ENCODE results near the gene GPR148.

DNA sequence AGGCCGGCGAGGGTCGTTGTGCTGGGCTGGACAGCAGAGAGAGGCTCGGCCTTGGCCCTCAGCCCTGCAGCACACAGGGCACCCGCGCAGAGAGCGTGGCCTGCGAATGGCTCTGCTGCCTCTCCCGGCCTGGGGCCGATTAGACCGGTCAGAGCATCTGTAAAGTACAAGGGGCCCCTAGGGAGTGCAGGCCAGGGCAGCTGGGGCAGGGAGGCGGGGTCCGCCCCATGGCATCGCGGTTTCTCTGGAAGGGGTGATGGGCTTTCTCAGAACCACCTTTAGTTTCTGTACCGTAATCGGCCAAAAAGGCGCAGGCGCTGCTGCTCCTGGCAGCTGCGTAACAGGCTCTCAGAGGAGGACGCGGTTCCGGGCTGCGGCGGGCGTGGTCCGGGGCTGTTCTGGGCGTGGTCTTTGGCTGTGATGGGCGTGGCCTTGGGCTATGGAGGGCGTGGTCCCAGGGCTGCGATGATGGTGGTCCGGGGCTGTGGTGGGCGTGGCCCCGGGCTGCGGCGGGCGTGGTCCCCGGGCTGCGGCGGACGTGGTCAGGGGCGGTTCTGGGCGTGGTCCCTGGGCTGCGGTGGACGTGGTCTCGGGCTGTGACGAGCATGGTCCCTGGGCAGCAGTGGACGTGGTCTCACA is 1.5 kb upstream of the GPR148 start:
- TF ChIP-seq CEBPB (IDR thresholded peaks at IDR 0.05; ENCODE audit: low read depth, low read length) (no peak), RCOR1 (IDR thresholded peaks at IDR 0.05; ENCODE audit: insufficient replicate concordance, low read length) (no peak), MXI1 (IDR thresholded peaks at IDR 0.05; ENCODE audit: borderline replicate concordance, low read depth, low read length) (no peak), BHLHE40 (IDR thresholded peaks at IDR 0.05; ENCODE audit: low read depth, low read length) (no peak), RAD21 (IDR thresholded peaks at IDR 0.05; ENCODE audit: low read length) (no peak), MAZ (IDR thresholded peaks at IDR 0.05; ENCODE audit: borderline replicate concordance, low read depth, low read length) (no peak)
- TF ChIP-seq, protein P1, sequence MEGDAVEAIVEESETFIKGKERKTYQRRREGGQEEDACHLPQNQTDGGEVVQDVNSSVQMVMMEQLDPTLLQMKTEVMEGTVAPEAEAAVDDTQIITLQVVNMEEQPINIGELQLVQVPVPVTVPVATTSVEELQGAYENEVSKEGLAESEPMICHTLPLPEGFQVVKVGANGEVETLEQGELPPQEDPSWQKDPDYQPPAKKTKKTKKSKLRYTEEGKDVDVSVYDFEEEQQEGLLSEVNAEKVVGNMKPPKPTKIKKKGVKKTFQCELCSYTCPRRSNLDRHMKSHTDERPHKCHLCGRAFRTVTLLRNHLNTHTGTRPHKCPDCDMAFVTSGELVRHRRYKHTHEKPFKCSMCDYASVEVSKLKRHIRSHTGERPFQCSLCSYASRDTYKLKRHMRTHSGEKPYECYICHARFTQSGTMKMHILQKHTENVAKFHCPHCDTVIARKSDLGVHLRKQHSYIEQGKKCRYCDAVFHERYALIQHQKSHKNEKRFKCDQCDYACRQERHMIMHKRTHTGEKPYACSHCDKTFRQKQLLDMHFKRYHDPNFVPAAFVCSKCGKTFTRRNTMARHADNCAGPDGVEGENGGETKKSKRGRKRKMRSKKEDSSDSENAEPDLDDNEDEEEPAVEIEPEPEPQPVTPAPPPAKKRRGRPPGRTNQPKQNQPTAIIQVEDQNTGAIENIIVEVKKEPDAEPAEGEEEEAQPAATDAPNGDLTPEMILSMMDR (conservative IDR thresholded peaks at IDR 0.05; ENCODE audit: low read depth, low read length): no peak
- TF ChIP-seq, protein P2, sequence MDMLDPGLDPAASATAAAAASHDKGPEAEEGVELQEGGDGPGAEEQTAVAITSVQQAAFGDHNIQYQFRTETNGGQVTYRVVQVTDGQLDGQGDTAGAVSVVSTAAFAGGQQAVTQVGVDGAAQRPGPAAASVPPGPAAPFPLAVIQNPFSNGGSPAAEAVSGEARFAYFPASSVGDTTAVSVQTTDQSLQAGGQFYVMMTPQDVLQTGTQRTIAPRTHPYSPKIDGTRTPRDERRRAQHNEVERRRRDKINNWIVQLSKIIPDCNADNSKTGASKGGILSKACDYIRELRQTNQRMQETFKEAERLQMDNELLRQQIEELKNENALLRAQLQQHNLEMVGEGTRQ (IDR thresholded peaks at IDR 0.05; ENCODE audit: low read depth, low read length): no peak
- TF ChIP-seq, protein P3, sequence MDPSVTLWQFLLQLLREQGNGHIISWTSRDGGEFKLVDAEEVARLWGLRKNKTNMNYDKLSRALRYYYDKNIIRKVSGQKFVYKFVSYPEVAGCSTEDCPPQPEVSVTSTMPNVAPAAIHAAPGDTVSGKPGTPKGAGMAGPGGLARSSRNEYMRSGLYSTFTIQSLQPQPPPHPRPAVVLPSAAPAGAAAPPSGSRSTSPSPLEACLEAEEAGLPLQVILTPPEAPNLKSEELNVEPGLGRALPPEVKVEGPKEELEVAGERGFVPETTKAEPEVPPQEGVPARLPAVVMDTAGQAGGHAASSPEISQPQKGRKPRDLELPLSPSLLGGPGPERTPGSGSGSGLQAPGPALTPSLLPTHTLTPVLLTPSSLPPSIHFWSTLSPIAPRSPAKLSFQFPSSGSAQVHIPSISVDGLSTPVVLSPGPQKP (IDR thresholded peaks at IDR 0.05; ENCODE audit: borderline replicate concordance, low read depth, low read length): no peak

All from IMR-90 (cell line).